HepG2 (cell line): ENCODE results near the gene ZBTB7A. TPM values are rescaled to one million over a fixed set of nuclear protein-coding genes. Genes with fewer than 3 reads are reported as not detected.

ENCODE experiments used
- DMAP1 ChIP-seq: IDR thresholded peaks from 2 replicates; pipeline ENCODE4 v1.6.1; 2016
- KAT8 ChIP-seq: IDR thresholded peaks from 2 replicates; pipeline ENCODE4 v1.6.1; 2016; ENCODE audit warnings: missing genetic modification reagents, missing compliant biosample characterization
- TAF15 ChIP-seq: fragments of 200-400 bp; formaldehyde crosslinking; IDR thresholded peaks from one replicate; pipeline ENCODE4 v1.6.1; 2018; ENCODE audit warnings: mild to moderate bottlenecking, low read depth, low read length; ENCODE audit not compliant: poor library complexity, severe bottlenecking
- TRIM24 ChIP-seq: sonication (generic); formaldehyde crosslinking; IDR thresholded peaks from 2 replicates; pipeline ENCODE4 v1.8.0; 2022; ENCODE audit warnings: mild to moderate bottlenecking, missing genetic modification reagents
- ZNF468 ChIP-seq: sonication (generic); formaldehyde crosslinking; IDR thresholded peaks from 2 replicates; pipeline ENCODE4 v1.8.0; 2022; ENCODE audit warnings: mild to moderate bottlenecking, moderate library complexity, missing genetic modification reagents
- ZNF563 ChIP-seq: sonication (generic); formaldehyde crosslinking; IDR thresholded peaks from 2 replicates; pipeline ENCODE4 v1.8.0; 2022; ENCODE audit warnings: mild to moderate bottlenecking, moderate library complexity, missing genetic modification reagents
- ZNF766 ChIP-seq: sonication (generic); formaldehyde crosslinking; IDR thresholded peaks from 2 replicates; pipeline ENCODE4 v1.5.0; 2020; ENCODE audit warnings: missing genetic modification reagents, borderline replicate concordance
- ZNF772 ChIP-seq: sonication (generic); formaldehyde crosslinking; IDR thresholded peaks from 2 replicates; pipeline ENCODE4 v1.5.0; 2020; ENCODE audit warnings: mild to moderate bottlenecking, missing genetic modification reagents
- polyA plus RNA-seq, 8 experiments: library from polyadenylated mRNA; depleted of rRNA in 3 of 8; stranded (reverse) in 7 of 8; unstranded in 1 of 8; fragments of >200 nt; fragmentation: Illumina TruSeq in 4 of 8; extraction: Trizol in 4 of 8; gene quantifications; 2 replicates each; pipeline versions ENCODE4 v1.2.1 to v1.2.3, GENCODE V29; 2011 to 2016; ENCODE audit warnings: low read depth in 4 of 8, missing spikeins in 1 of 8, mixed read lengths in 1 of 8; ENCODE audit not compliant: insufficient read depth in 1 of 8
- total RNA-seq, 5 experiments: library from RNA; depleted of rRNA; stranded (reverse); fragments of >200 nt; fragmentation: Illumina TruSeq; extraction: Trizol; gene quantifications; 2 replicates each; pipeline ENCODE4 v1.2.3, GENCODE V29; 2016; ENCODE audit warnings: low read depth in 1 of 5
- TF ChIP-seq, protein P1 (sequence below): sonication (generic); formaldehyde crosslinking; IDR thresholded peaks from 2 replicates; pipeline ENCODE4 v1.4.0; 2020; ENCODE audit warnings: mild to moderate bottlenecking, missing genetic modification reagents, borderline replicate concordance
- TF ChIP-seq, protein P2 (sequence below): fragments of 450-650 bp; IDR thresholded peaks from 2 replicates; pipeline ENCODE4 v1.6.1; 2016
- TF ChIP-seq, protein P3 (sequence below): sonication (generic); formaldehyde crosslinking; IDR thresholded peaks from 2 replicates; pipeline ENCODE4 v1.5.0; 2020; ENCODE audit warnings: mild to moderate bottlenecking, missing genetic modification reagents
- TF ChIP-seq, protein P4 (sequence below): sonication (generic); formaldehyde crosslinking; IDR thresholded peaks from 2 replicates; pipeline ENCODE4 v1.9.0; 2021; ENCODE audit warnings: missing genetic modification reagents, borderline replicate concordance
- TF ChIP-seq, protein P5 (sequence below): sonication (generic); formaldehyde crosslinking; IDR thresholded peaks from 2 replicates; pipeline ENCODE4 v1.4.0; 2020; ENCODE audit warnings: missing genetic modification reagents

The ZBTB7A gene
- total and polyA plus RNA-seq, 2 of the 13 experiments (the other 11 are each of a cell fraction or from before 2014, with no cell fraction given): 3.6 to 4.0 TPM

DNA sequence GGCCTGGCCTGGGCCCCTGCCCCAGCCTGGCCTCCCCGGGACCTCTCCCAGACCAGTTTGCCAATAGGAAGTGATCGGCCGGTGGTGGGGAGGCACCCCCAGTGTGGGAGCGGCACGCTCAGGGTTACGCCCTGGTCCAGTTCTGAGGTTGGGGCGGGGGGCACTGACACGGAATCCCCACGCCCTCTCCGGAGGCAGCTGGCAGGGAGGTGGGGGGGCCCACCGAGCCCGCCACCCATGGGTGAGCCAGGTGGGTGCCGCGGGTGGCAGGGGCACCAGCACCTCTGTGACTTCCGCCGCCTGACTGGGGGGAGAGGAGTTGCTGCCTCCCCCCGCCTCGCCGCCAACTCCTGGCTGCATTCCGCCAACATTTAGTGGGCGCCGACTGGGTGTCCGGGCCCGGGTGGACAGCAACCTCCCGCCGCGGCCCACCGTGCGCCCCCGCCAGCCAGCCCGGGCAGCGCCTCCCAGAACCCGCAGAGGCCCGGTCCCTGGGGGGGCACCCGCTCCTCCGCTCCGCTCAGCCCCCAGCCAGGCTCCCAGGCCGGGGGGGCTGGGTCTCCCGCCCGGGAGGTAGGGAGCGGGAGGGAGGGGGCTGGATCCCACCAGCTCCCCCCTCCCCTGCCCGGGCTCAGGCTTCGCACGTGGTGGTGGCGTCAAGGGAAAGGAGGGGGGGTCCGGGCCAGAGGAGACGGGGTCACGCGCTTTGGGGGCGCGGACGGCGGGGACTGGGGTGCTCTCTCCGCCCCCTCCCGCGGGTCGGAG lies 2.0 kb downstream of the ZBTB7A start (continued):
- TF ChIP-seq, protein P1, sequence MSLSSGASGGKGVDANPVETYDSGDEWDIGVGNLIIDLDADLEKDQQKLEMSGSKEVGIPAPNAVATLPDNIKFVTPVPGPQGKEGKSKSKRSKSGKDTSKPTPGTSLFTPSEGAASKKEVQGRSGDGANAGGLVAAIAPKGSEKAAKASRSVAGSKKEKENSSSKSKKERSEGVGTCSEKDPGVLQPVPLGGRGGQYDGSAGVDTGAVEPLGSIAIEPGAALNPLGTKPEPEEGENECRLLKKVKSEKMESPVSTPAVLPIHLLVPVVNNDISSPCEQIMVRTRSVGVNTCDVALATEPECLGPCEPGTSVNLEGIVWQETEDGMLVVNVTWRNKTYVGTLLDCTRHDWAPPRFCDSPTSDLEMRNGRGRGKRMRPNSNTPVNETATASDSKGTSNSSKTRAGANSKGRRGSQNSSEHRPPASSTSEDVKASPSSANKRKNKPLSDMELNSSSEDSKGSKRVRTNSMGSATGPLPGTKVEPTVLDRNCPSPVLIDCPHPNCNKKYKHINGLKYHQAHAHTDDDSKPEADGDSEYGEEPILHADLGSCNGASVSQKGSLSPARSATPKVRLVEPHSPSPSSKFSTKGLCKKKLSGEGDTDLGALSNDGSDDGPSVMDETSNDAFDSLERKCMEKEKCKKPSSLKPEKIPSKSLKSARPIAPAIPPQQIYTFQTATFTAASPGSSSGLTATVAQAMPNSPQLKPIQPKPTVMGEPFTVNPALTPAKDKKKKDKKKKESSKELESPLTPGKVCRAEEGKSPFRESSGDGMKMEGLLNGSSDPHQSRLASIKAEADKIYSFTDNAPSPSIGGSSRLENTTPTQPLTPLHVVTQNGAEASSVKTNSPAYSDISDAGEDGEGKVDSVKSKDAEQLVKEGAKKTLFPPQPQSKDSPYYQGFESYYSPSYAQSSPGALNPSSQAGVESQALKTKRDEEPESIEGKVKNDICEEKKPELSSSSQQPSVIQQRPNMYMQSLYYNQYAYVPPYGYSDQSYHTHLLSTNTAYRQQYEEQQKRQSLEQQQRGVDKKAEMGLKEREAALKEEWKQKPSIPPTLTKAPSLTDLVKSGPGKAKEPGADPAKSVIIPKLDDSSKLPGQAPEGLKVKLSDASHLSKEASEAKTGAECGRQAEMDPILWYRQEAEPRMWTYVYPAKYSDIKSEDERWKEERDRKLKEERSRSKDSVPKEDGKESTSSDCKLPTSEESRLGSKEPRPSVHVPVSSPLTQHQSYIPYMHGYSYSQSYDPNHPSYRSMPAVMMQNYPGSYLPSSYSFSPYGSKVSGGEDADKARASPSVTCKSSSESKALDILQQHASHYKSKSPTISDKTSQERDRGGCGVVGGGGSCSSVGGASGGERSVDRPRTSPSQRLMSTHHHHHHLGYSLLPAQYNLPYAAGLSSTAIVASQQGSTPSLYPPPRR (CRISPR knock-in tag): no peak
- TF ChIP-seq ZNF772: peak; percentile 48; the same call in 1 of the 2 replicates
- TF ChIP-seq, protein P2, sequence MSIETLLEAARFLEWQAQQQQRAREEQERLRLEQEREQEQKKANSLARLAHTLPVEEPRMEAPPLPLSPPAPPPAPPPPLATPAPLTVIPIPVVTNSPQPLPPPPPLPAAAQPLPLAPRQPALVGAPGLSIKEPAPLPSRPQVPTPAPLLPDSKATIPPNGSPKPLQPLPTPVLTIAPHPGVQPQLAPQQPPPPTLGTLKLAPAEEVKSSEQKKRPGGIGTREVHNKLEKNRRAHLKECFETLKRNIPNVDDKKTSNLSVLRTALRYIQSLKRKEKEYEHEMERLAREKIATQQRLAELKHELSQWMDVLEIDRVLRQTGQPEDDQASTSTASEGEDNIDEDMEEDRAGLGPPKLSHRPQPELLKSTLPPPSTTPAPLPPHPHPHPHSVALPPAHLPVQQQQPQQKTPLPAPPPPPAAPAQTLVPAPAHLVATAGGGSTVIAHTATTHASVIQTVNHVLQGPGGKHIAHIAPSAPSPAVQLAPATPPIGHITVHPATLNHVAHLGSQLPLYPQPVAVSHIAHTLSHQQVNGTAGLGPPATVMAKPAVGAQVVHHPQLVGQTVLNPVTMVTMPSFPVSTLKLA: peak; percentile 5; the same call in 1 of the 2 replicates
- no peak for TF ChIP-seq ZNF468
- no peak for TF ChIP-seq TAF15
- TF ChIP-seq, protein P3, sequence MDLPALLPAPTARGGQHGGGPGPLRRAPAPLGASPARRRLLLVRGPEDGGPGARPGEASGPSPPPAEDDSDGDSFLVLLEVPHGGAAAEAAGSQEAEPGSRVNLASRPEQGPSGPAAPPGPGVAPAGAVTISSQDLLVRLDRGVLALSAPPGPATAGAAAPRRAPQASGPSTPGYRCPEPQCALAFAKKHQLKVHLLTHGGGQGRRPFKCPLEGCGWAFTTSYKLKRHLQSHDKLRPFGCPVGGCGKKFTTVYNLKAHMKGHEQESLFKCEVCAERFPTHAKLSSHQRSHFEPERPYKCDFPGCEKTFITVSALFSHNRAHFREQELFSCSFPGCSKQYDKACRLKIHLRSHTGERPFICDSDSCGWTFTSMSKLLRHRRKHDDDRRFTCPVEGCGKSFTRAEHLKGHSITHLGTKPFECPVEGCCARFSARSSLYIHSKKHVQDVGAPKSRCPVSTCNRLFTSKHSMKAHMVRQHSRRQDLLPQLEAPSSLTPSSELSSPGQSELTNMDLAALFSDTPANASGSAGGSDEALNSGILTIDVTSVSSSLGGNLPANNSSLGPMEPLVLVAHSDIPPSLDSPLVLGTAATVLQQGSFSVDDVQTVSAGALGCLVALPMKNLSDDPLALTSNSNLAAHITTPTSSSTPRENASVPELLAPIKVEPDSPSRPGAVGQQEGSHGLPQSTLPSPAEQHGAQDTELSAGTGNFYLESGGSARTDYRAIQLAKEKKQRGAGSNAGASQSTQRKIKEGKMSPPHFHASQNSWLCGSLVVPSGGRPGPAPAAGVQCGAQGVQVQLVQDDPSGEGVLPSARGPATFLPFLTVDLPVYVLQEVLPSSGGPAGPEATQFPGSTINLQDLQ (CRISPR knock-in tag): no peak
- TF ChIP-seq TRIM24: no peak
- TF ChIP-seq, protein P4, sequence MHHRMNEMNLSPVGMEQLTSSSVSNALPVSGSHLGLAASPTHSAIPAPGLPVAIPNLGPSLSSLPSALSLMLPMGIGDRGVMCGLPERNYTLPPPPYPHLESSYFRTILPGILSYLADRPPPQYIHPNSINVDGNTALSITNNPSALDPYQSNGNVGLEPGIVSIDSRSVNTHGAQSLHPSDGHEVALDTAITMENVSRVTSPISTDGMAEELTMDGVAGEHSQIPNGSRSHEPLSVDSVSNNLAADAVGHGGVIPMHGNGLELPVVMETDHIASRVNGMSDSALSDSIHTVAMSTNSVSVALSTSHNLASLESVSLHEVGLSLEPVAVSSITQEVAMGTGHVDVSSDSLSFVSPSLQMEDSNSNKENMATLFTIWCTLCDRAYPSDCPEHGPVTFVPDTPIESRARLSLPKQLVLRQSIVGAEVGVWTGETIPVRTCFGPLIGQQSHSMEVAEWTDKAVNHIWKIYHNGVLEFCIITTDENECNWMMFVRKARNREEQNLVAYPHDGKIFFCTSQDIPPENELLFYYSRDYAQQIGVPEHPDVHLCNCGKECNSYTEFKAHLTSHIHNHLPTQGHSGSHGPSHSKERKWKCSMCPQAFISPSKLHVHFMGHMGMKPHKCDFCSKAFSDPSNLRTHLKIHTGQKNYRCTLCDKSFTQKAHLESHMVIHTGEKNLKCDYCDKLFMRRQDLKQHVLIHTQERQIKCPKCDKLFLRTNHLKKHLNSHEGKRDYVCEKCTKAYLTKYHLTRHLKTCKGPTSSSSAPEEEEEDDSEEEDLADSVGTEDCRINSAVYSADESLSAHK: no peak
- TF ChIP-seq ZNF766 (CRISPR knock-in tag): no peak
- TF ChIP-seq DMAP1 (CRISPR knock-in tag): 0 out of 2 replicates have a peak, but pooled peaks have one; percentile 16
- TF ChIP-seq KAT8 (CRISPR knock-in tag): no peak
- TF ChIP-seq, protein P5, sequence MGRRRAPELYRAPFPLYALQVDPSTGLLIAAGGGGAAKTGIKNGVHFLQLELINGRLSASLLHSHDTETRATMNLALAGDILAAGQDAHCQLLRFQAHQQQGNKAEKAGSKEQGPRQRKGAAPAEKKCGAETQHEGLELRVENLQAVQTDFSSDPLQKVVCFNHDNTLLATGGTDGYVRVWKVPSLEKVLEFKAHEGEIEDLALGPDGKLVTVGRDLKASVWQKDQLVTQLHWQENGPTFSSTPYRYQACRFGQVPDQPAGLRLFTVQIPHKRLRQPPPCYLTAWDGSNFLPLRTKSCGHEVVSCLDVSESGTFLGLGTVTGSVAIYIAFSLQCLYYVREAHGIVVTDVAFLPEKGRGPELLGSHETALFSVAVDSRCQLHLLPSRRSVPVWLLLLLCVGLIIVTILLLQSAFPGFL (CRISPR knock-in tag): no peak
- peak; percentile 67 for TF ChIP-seq ZNF563
